Fibroblast of skin of back (primary cell): ENCODE measurements around the gene AGBL1.

Source experiments
- DNase-seq: peaks from one replicate; pipeline ENCODE4 v3.0.0-alpha.2; 2013

Gene AGBL1

DNA sequence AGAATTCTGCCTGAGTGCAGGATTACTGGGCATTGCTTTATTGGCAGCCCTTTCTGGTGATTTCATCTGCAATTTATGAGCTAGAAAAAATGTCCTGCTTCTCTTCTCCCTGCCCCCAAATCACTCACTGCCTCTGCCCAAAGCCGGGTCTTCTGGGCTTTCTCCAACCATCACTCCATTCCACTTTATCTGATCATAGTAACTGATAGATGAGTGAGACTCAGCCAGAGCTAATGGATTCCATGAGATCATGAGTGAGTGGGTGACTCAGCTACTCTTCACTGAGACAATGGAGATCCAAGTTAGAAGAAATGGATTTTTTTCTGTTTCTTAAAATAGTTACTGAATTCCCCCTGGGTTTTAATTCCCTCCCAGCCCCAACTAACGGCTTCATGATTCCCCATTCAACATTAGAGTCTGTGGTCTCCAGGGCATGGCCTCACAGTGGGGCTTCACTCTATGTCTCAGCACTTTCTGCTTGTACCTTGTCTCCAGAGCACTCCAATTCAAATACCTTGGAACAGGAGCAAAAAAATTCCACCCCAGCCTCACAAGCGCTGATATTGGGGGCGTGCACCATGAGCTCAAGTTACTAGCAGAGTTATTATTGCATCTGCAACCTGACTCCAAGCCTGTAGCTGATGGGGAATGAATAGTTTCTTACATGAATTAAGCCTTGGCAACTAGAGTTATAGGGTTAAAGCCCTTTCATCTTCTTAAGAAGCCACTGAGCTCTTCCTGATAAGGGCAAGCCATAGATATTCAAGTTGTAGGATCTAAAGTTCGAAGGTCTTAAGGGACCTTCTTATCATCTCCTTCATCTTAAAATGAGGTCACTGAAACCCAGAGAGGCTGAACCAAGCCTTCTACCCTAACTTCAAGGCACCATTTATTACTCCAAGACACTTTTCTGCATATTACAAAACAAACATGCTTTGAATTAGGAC is 85.9 kb downstream of the AGBL1 start:
- peak; percentile 1 for DNase-seq

DNA sequence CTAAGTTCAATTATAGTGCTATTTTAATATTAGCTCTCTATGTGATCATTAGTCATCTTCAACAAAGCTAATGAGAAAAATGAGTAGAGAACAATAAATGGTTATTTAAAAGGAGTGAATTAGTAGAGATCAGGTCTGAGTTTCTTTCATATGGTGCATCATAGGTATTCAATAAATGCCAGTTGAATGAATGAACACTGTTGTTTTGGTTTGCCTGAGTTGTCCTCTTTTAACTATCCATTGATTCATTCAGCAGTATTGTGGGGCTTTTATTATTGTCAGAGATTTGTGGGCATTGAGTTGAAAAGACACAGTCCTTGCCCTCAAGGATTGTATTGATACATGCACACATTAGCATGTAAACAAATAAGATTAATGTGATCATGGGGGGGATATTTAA is 88.2 kb downstream of the AGBL1 start:
- no peak for DNase-seq

DNA sequence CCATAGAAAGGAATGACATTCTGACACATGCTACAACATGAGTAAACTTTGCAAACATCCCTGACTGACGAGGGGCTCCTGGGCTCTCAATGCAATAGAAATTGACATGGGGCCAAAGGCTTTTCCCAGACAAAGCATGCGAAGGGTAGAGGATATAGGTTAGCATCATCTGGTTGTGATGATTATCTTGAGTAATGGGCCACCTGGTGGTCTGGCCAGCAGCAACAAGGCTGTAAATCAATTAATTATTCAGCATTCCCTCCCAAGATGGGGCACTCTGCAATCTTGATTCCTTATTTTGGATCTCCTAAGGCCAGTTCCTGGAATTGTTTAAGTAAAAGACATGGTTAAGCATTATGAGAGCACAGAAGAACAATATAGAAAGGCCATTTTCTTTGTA is 99.2 kb downstream of the AGBL1 start:
- no peak for DNase-seq

GRCh38 chr15:86183596-86184491 is 104.2 kb downstream of the AGBL1 start:
- DNase-seq = no peak

DNA sequence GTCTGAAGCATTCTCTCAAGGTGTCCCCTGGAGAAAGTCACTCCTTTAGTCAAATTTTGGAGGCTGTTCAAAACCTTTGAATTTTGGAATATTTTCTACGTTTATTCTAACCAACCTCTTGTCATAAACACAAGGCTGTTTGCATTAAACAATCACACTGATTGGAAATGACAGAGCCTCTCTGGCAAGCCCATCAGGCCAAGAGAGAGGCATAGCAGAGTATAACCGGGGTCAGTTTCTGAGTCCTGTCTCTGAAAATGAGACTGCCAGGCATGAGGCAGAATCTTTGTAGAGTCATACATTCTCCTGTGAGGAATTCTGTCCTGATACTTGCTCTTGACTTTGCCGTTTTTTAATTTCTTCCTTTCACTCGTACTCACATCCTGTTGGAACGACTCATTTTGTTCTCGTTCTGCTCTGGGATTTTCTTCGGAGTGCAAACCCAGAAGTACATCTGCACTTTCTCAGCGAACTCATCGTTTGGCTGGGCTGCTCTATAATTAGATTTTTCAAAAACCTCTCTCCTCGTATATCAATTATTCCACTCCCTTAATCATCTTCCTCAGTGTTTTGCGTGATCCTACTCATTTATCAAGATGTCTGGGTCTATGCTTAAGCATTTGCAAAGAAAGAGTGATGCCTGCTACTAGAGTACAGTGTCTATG is 114.2 kb downstream of the AGBL1 start:
- no peak for DNase-seq

DNA sequence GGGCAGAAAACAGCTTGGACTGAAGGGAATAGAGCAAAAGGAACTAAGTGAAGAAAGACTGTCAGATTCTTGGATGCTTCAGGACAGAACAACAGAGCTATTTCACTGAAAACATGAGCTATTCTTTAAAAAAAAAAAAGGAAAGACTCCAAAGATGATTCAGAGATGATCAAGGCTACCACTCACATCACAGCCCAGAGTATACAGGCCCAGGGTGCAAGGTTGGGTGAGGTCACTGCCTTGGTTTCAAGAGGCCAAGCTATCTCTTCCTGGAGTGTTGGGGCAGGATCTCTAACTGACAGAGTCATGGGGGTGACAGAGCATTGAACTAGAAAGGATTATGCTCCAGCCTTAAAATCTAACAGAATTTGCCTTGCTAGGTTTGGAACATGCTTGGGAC is 118.1 kb downstream of the AGBL1 start:
- DNase-seq = no peak

DNA sequence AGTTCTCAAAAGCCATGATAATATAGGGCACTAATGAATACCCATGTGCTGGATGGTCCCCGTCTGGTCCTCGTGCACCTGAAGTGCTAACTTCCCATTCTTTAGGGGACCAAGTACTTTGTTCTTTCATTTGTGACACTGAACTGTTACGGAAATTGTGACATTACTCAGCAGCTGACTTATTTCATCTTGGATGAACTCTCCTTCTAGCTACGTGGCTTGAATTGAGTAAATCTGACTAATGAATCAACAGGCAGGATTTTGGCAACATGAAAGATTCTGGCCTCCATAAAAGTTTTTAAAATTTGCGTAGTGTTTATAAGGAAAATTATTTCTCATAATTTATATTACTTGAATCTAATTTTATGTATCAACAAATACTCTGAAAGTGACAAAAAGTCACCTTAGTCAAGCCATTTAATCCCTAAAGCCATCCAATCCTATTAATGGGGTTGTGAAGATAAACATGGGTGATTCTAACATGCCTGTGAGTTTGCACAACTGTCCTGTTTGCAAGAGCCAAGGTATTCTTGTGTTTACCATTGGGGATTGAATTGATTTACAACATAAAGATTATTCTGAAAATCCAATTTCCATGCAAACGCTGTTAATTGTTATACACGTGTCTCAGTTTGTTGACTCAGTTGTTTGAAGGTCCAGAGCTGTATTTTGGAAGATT is 119.9 kb downstream of the AGBL1 start:
- no peak for DNase-seq

DNA sequence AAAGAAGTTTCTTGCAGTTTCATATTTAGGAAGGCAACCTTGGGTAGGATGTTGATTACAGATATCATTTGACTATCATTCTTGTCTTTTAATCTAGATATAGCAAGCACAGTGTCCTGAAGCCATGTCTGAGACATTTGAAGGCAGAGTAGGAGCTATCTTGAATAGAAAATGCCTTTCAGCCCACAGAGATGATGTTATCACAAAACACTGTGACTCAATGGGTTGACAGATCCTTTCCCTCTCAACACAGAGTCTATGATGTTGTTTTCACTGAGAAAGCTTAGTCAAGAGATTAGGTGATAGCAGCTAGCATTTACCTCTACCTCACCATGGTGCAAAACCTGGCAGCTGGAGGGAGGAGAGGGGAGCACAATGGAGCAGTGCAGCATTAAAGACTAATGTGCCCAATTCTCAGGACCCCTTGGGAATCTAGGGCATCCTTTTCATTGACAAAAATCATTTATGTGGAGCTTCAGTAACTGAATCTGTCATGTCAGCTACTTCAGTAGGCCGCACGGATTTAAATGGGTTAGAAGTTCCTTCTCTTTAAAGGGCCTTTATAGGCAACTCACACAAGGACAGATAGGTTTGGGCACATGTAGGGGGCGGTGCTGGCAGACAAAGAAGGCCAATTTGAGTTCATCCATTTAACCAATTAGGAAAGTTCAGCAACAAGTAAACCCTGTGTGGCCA is 121.8 kb downstream of the AGBL1 start:
- no peak for DNase-seq

GRCh38 chr15:86203462-86203861 is 123.8 kb downstream of the AGBL1 start:
- DNase-seq = no peak

DNA sequence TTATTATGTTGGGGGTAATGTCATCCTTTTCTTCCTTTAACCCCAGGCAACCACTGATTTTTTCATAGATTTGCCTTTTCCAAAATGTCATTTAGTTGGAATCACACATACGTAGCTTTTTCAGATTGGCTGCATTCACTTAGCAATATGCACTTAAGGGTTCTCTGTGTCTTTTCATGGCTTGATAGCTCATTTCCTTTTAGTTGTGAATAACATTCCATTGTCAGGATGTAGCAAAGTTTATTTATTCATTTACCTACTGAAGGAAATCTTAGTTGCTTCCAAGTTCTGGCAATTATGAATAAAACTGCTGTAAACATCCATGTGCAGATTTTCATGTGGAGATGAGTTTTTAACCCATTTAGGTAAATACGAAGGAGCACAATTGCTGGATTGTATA is 125.4 kb downstream of the AGBL1 start:
- DNase-seq = no peak

DNA sequence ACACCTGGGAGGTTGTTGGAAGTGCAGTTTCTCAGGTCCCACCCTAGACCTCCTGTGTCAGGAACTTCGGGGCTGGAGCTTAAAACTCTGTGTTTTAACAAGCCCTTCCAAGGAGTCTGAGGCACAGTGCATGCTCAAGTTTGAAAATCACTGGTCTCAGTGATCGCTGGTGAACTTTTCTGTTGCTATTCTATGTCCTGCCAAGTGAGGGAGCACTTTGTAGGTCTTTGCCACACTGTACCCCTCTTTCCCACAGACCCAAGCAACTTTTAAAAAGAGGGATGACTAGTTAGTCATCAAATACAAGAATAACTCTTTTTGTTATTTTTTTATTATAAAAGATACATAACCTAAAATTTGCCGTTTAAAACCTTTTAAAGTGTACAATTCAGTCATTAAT is 133.7 kb downstream of the AGBL1 start:
- DNase-seq = no peak

- no peak for DNase-seq
These were observed 134.2 kb downstream of the AGBL1 start for GRCh38 chr15:86213888-86214287.

DNA sequence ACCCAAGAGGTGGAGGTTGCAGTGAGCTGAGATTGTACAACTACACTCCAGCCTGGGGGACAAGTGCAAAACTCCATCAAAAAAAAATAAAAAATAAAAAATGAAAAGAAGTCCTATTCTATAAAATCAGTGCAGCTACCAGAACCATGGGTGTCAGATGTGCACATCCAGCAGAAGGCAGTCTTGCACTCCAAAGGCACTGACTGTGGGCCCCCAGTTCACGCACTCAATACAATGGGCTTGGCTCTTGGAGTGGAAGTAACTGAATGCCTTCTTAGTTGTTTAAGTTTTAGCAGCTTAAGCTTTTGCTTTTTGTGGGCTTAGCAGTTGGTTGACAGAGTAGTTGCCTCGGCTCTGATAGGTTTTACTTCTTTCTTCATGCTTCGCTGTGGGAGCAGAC is 141.4 kb downstream of the AGBL1 start:
- DNase-seq = no peak

GRCh38 chr15:86229306-86229705 is 149.6 kb downstream of the AGBL1 start:
- DNase-seq = no peak

GRCh38 chr15:86229936-86230335 is 150.3 kb downstream of the AGBL1 start:
- DNase-seq = no peak

GRCh38 chr15:86231864-86232721 is 152.4 kb downstream of the AGBL1 start:
- DNase-seq = peak; percentile 16

DNA sequence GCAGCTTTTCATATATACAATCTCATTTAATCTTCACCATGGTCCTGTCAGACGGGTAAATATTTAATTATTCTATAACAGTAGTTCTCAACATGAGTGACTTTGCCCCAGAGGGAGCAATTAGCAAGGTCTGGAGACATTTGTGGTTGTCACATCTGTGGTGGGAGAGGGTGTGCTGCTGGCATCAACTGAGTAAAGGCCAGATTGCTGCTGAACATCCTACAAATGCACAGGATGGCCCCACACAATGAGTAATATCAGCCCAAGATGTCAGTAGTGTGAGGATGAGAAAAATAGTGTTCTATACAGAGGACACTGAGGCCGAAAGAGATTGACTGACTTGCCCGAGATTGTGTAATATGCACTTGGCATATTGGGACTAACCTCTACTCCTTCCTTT is 156.0 kb downstream of the AGBL1 start:
- DNase-seq = no peak

DNA sequence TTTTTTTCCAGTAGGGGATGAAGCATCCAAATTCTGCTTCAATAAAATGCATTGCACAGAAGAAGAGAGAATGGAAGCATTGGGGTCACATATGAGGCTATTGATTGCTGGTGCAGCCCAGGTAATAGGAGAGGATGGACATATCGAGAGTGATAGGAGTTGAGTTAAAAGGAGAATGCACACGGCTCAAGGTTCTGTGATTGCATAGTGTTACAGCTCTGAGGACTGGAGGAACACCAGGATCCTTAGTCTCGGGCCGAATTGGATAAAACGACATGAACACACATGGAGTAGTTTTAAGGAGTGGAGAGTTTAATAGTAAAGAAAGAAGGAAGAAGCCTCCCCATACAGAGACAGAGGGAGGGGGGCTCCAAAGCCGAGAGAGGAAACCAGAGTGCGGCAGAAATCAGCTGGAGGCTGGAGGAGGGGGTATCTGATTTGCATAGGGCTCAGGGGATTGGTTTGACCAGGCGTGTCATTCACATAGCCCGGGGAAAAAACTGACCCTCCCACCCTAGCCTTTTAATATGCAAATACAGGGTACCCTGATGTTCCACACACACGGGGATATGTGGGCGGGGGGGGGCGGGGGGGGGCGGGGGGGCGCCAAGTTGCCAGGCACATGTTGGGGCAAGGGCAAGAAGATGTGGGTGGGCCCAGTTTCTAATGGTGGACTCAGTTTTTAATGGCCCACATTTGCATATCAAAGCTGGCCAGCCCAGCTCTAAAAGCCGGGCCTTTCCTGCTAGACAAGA is 156.9 kb downstream of the AGBL1 start:
- DNase-seq = no peak

DNA sequence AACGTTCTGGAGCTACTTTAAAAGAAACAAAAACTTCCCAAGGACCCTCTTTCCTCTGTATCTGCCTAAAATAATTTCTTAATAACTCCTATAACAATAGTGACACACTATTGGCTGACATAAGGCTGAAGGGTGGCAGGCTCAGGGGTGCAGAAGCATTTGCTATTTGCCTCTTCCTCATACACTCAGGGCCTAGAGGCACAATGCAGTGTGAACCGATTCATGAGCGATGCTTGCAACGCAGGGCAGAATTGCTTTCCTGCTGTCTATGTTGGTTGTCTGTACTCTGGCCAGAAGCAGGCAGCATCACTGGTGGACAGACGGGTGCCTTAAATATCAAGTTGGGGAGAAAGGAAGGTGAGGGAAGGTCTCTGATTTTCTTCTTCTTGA is 157.4 kb downstream of the AGBL1 start:
- no peak for DNase-seq
